WI38 (cell line): ENCODE measurements around the gene HCN2.

ENCODE experiments used
- H3K4me3 ChIP-seq: 2 replicates; pipeline ENCODE4 v1.5.1; 2011; ENCODE audit warnings: low read depth, mild to moderate bottlenecking, control low read depth, low read length
- TF ChIP-seq, protein P1 (sequence below): IDR thresholded peaks from 2 replicates; pipeline ENCODE4 v1.5.1; 2012; ENCODE audit warnings: low read depth, mild to moderate bottlenecking, control low read depth, low read length

HCN2 gene

DNA sequence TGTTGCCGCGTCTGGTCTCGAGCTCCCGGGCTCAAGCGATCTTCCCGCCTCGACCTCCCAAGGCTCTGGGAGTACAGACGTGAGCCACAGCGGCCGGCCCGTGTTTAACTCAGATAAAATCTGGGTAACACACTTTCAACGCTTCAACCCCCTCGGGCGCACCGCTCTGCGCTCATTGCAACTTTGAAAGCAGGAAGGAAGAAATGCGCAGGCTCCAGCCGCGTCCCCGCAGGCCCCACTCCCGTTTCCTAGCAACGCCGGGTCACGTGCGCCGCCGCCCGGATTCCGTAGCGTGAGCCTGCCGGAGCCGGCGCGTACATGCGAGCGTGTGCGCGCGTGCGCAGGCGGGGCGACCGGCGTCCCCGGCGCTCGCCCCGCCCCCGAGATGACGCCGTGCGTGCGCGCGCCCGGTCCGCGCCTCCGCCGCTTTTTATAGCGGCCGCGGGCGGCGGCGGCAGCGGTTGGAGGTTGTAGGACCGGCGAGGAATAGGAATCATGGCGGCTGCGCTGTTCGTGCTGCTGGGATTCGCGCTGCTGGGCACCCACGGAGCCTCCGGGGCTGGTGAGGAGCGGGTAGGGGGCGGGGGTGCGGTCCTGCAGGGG is 17.4 kb upstream of the HCN2 start, which contains the start of gene BSG:
Gene BSG (plus strand): TSS at position 457 of the 603 bp plus-strand sequence. CDS start 39 bp downstream, at position 496.
- H3K4me3 ChIP-seq, result peak within 1 kb of the TSS; percentile 96
- TF ChIP-seq, protein P1, sequence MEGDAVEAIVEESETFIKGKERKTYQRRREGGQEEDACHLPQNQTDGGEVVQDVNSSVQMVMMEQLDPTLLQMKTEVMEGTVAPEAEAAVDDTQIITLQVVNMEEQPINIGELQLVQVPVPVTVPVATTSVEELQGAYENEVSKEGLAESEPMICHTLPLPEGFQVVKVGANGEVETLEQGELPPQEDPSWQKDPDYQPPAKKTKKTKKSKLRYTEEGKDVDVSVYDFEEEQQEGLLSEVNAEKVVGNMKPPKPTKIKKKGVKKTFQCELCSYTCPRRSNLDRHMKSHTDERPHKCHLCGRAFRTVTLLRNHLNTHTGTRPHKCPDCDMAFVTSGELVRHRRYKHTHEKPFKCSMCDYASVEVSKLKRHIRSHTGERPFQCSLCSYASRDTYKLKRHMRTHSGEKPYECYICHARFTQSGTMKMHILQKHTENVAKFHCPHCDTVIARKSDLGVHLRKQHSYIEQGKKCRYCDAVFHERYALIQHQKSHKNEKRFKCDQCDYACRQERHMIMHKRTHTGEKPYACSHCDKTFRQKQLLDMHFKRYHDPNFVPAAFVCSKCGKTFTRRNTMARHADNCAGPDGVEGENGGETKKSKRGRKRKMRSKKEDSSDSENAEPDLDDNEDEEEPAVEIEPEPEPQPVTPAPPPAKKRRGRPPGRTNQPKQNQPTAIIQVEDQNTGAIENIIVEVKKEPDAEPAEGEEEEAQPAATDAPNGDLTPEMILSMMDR, result no peak

DNA sequence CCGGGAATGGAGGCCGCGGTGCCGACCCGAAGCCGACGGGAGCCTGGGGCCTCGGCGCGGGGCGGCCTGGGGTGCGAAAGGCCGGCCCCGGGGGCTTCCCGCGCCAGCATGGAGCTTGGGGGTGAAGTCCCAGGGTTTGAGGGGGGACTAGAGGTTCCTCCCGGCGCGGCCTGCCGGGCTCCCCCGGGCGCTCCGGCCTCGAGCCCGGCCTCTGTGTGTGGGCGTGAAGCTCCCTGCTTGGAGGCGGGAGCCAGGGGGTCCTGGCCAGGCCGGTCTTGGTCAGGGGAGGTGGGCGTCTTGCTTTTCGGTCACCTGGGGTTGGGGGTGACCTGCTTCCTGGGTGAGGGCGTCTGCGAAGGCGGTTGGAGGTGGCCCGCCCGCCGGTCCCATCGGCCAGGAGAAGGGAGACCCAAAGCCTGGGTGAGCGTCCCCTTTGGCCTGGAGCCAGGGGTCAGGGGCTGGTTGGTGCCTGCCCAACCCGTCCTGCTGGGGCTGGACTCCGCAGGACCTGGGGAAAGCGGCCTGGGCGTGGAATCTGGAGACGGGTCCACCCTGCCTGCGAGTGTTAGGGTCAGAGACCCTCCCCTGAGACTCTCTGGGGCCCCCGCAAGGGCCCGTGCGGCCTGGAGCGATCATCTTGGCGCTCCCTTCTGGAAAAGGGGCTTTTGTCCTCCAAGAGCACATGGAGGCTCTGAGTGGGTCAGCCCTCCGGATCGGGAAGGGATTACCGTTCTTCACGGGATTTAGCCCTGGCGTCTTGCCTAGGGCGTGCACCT is 16.8 kb upstream of the HCN2 start:
- peak overlapping the region; percentile 96 for H3K4me3 ChIP-seq
- TF ChIP-seq, protein P1, result no peak

DNA sequence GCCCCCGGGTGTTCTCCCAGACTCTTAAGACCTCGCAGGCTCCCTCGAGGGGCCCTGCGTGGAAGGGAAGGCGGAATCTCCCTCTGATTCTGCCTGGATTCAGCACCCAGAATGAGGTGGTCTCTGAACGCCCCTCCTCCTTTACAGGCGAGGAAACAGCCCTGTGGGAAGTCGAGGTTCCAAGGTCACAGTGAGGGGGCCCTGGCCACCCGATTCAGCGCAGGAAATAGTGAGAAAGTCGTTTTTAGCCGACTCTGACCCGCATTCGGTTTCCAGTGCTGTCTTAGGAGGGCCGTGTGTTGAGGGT is 16.2 kb upstream of the HCN2 start:
- peak overlapping the region; percentile 96 for H3K4me3 ChIP-seq
- TF ChIP-seq, protein P1, result no peak

DNA sequence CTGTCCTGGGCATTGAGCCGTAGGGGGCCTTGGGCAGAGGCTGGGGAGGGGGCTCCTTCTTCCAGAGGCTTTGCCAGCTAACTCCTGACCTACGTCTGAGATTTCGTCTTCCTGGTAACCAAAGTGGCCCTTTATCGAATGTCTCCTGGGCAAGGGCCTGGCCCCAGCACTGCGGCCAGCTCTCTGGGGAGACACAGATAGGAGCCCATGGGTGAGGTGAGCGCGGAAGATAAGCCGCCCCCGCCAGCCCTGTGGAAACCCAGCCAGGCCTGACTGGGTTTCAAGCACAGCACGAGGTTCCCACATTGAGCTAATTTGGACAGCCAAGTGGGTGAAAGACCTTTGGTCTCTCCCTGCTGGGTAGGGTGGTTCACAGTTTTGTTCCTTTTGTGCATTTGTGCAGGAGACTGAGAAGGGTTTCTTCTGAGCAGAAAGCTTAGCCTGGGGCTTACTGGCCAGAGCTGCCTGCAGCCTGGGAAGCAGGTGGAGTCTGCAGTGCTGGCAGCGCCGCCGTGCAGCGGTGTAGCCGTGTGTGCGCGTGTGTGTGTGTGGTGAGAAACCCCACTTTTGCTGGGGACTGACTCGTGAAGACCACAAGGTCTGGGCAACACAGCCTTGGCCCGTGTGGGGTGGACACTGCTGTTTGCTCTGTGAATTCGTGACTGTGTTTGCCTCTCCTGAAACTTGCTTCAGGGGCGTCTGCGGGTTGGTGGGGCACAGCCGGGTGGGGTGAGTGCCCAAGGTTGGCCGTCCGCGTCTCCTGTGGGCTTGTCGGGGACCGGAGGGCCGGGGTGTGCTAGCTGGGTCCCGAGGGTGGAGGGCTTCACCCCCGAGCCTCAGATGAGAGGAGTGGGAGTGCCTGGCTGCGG is 14.8 kb upstream of the HCN2 start:
- TF ChIP-seq, protein P1, result no peak
- peak overlapping the region; percentile 37 for H3K4me3 ChIP-seq

DNA sequence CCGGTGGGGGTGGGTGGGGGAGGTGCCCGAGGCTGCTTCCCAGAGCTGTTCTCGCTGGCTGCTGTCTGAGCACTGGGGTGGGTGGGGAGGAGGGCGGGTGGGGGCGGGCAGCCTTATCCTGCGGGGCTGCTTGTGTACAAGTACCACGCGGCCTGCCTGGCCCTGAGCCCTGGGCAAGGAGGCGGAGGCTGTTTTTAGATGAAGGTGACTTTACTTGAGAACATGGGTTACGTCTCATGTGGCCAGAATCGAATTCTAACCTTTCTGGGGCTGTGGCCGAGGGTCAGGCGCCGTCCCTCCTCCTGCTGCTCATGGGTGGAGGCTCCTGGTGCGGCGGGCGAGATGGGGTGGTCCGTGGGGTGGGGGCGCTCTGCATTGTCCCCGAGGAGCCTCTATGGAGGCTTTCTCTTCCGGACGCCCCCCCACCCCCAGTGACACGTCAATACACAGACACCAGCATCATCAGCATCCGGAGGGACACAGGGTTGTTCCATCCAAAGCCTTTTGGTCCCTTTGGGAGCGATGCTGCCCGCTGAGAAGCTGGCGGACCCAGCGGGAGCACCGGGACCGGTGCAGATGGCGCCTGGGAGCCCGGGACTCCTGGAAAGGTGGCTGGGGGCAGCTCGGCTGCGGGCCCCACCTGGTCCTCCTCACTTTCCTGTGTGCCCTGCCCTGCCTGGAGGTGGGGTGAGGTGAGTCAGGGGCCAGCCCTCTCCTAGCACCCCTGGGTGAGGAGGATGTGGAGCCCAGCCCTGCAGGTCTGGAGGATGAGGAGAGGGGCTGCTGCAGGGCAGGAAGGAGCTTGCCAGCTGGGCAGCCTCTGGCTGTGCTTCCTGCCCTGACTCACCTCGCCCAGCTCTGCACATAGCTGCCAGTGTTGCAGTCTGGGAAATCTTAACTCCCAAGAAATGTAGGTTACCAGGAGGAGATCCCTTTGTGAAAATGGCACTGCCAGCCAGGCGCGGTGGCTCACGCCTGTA is 13.9 kb upstream of the HCN2 start:
- TF ChIP-seq, protein P1, result no peak
- no peak overlapping the region; the same call in 1 of the 2 replicates for H3K4me3 ChIP-seq

DNA sequence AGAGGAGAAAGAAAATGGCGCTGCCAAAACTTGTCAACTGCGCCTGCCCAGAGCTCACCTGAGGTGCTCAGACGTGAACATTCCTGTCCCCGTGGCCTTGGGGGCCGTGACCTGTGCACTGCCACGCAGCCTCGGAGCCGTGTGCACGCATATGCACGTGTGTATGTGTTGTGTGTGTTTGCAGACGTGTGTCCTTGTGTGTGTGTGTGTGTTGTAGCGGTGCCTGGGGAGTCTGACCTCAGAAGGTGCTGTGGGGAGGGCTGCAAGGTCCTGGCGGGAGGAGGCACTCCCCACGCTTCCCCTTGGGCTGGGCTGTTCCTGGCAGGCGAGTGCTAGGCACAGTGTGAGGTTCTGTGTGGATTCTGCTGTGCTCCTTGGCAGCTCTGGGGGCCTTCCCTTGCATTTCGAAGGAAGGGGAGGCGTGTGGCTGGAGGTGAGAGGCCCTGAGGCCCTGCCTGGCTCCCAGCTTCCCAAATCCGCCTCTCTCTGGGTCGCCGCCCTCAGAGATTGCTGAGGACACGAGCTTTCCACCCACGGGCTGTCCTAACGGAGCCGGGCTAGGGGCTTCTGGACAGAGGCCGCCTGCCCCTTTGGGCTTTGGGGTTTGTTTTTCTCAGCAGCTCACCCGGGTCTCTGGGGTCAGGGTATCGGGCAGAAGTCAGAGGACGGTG is 12.8 kb upstream of the HCN2 start:
- TF ChIP-seq, protein P1, result no peak

More for the DNA sequence above, 12.8 kb upstream of the HCN2 start:
- H3K4me3 ChIP-seq, result no peak overlapping the region
